ENCODE results near the gene FECH. TPM values are rescaled to one million over a fixed set of nuclear protein-coding genes. Genes with fewer than 3 reads are reported as not detected.

Gene FECH
- total and polyA plus RNA-seq, 10 donors: 4.3 to 85.9 (median 20.2) TPM

DNA sequence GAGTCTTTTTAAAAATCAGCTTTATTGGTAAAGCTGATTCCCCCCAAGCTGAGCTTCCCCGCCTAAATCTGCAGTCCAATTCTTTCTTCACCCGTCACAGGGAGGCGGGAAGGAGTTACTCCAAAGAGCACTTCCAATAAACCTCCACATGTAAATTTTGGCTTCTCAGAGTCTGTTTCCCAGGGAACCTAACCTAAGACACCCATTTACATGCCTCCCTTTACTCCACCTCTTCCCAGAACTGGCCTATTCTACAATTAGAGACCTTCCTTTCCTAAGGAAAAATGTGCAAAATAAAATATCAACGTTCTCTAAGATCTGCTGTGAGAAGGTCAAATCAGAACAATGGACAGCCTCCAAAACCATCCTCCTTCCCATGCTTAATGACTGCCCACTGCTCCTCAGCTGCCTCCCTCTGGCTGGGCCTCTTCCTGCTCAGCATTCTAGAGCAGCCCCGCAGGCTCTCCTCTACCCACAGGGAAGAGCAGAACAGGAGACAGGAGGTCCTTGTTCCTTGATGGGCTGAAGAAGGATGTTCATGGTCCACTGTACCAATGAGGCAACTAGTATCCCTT is 87.7 kb downstream of the FECH start:
- no peak for DNase-seq
- H3K4me3 ChIP-seq: no peak overlapping the region
- no peaks in the 10 kb centered on the region for H3K9me3 ChIP-seq
- TF ChIP-seq POLR2AphosphoS5 (IDR thresholded peaks at IDR 0.05) (no peak), POLR2A (IDR thresholded peaks at IDR 0.05) (no peak), CTCF (IDR thresholded peaks at IDR 0.05 in 8 of 11, conservative IDR thresholded peaks at IDR 0.05 in 3 of 11) (no peak)
- no peaks in the 10 kb centered on the region for H3K36me3 ChIP-seq
- no peaks in the 10 kb centered on the region for H3K27me3 ChIP-seq (replicated peaks in 1 of 7)
- no peak overlapping the region for H3K27ac ChIP-seq
- no peaks in the 10 kb centered on the region for H3K4me1 ChIP-seq
- 56 to 79% (median 72%) methylated on average over 4 to 5 of the region's 5 CpGs for WGBS, 5 donors
- intact Hi-C loops (cut with DNase I; ENCODE audit: low total_unique reads): no loop called here

Other genes with a start within 250 kb of the FECH start
- not detected for gene ST8SIA3, start 234.1 kb downstream of the FECH start, total RNA-seq
- gene ST8SIA3, start 234.1 kb downstream of the FECH start, polyA plus RNA-seq: not detected
- under 1 TPM in 2 of 7 donors, not detected in 5; 0.03 TPM for gene ONECUT2, start 151.3 kb downstream of the FECH start, total RNA-seq
- gene ONECUT2, start 151.3 kb downstream of the FECH start, polyA plus RNA-seq: under 1 TPM in 1 of 3 donors, not detected in 2; under 0.01 TPM
- gene NARS1, start 35.1 kb upstream of the FECH start, total RNA-seq: 100 to 1,000 TPM in 1 of 7 donors, 10 to 100 TPM in 6; 73.5 to 106 (median 89.7) TPM
- gene NARS1, start 35.1 kb upstream of the FECH start, polyA plus RNA-seq: 10 to 100 TPM; 45.4 to 55.0 (median 53.0) TPM
- gene ATP8B1, start 216.6 kb upstream of the FECH start, total RNA-seq: 10 to 100 TPM in 6 of 7 donors, 1 to 10 TPM in 1; 5.1 to 22.0 (median 14.5) TPM
- gene ATP8B1, start 216.6 kb upstream of the FECH start, polyA plus RNA-seq: 1 to 10 TPM; 1.0 to 2.1 (median 1.5) TPM

Measured in spleen (tissue), 11 donors.